ENCODE measurements around the gene TMEM184A. TPM values are rescaled to one million over a fixed set of nuclear protein-coding genes. Genes with fewer than 3 reads are reported as not detected.

The TMEM184A gene
- total and polyA plus RNA-seq, 2 of the 8 experiments (the other 6 are each of a cell fraction or from before 2014, with no cell fraction given) = 1.8 to 2.1 TPM

DNA sequence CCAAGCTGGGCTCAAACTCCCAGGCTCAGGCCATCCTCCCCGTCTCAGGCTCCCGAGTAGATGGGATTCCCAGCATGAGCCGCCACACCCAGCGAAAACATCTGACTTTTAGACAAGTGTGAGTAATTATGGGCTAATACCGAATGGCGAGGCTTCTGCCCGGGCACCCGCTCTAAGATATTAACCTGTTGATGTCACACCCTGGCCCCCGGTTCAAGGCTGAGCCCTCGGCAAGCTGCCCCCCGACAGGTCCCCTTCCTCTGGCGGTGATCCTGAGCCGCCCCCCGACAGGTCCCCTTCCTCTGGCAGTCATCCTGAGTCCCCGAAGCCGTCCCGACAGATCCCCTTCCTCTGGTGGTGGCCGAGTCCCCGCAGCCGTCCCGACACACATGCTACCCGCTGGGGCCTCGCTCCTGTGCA, 8.6 kb upstream of the TMEM184A start:
- Histone ChIP-seq H2AK5ac (ENCODE audit: low read depth, low read length) (no peak overlapping the region), H3K56ac (replicated peaks; ENCODE audit: insufficient read length, low read depth, low read length) (no peak overlapping the region), H3K23me2 (ENCODE audit: low read depth, low read length) (no peaks in the 10 kb centered on the region; the same call in 1 of the 2 replicates), H4K8ac (ENCODE audit: extremely low read depth, insufficient read depth, low read length) (peak overlapping the region; percentile 83; the same call in 1 of the 2 replicates), H3K4me2 (ENCODE audit: insufficient read depth in 1 of 2, low read depth in 2 of 2, low read length in 2 of 2) (no peak overlapping the region), H3K27ac (ENCODE audit: low read depth, low read length) (no peak overlapping the region), H3K14ac (ENCODE audit: insufficient read length) (no peak overlapping the region), H4K91ac (replicated peaks; ENCODE audit: insufficient read length, low read length) (no peak overlapping the region), H3K9ac (replicated peaks in 1 of 4; ENCODE audit: extremely low read depth in 1 of 4, low read depth in 3 of 4, low read length in 3 of 4) (no peak overlapping the region), H2BK12ac (ENCODE audit: low read depth, low read length) (no peak overlapping the region), H2BK15ac (ENCODE audit: low read length) (no peak overlapping the region), H3K9me3 (ENCODE audit: insufficient read depth in 2 of 2, low read depth in 1 of 2, low read length in 1 of 2) (no peaks in the 10 kb centered on the region), H3K36me3 (ENCODE audit: control insufficient read depth in 2 of 4, insufficient read depth in 4 of 4, low read length in 3 of 4) (peaks cover 0 to 15% (median 3%) of the 10 kb centered on the region in 4 experiments; a peak in 3 of 8 replicates), H2BK120ac (replicated peaks; ENCODE audit: low read depth, low read length) (no peak overlapping the region), H3K4ac (replicated peaks; ENCODE audit: insufficient read length, low read depth, low read length) (no peak overlapping the region), H3K4me1 (replicated peaks in 1 of 4; ENCODE audit: control insufficient read depth in 3 of 4, insufficient read depth in 4 of 4, low read length in 3 of 4) (peaks cover 0 to 17% (median 10%) of the 10 kb centered on the region in 4 experiments; a peak in 5 of 7 replicates), H3K4me3 (ENCODE audit: extremely low read depth in 1 of 4, insufficient read depth in 2 of 4, low read depth in 3 of 4, low read length in 4 of 4) (no peak overlapping the region), H2AFZ (ENCODE audit: low read length) (no peak overlapping the region), H3K18ac (ENCODE audit: extremely low read depth, low read length) (no peak overlapping the region; the same call in 1 of the 2 replicates), H3K27me3 (replicated peaks in 1 of 4; ENCODE audit: control insufficient read depth in 3 of 4, extremely low read depth in 1 of 4, insufficient read depth in 3 of 4, low read length in 3 of 4) (no peaks in the 10 kb centered on the region; a peak in 2 of 7 replicates), H3K79me2 (ENCODE audit: control insufficient read depth in 1 of 2, insufficient read depth in 2 of 2, low read length in 2 of 2) (no peaks in the 10 kb centered on the region), H4K20me1 (replicated peaks in 1 of 2; ENCODE audit: control insufficient read depth in 1 of 2, insufficient read depth in 2 of 2, low read length in 2 of 2) (no peaks in the 10 kb centered on the region), H3K23ac (ENCODE audit: insufficient read length) (no peak overlapping the region), H2BK5ac (ENCODE audit: low read depth, low read length) (no peak overlapping the region), H3K79me1 (ENCODE audit: low read depth, low read length) (no peaks in the 10 kb centered on the region; the same call in 1 of the 2 replicates), H4K5ac (ENCODE audit: insufficient read length, low read depth, low read length) (no peak overlapping the region), H2BK20ac (ENCODE audit: low read length) (no peak overlapping the region)
- CTCF ChIA-PET (ENCODE audit: partially characterized antibody) = no interaction called here
- 83% methylated on average over 14 of the region's 23 CpGs; no CpG with 5 or more reads in 1 of the 2 experiments for WGBS, 2 experiments (ENCODE audit: extremely low coverage in 1 of 2, insufficient coverage in 1 of 2, insufficient read length in 1 of 2, insufficient replicate concordance in 2 of 2, low coverage in 1 of 2, low lambda C conversion rate in 2 of 2, missing lambda C conversion rate in 1 of 2)
- no peak for FAIRE-seq
- POLR2A ChIA-PET (ENCODE audit: partially characterized antibody) = interaction anchor here (1.6 kb wide), 1 partner anchor 10 kb away, joined by 3 read pairs; no protein-coding TSS in a partner anchor
- TF ChIP-seq JUND (IDR thresholded peaks at IDR 0.05; ENCODE audit: low read length) = no peak
- TF ChIP-seq RNF2 (IDR thresholded peaks at IDR 0.05; ENCODE audit: borderline replicate concordance, low read depth, low read length, missing control alignments, poor library complexity, severe bottlenecking) = no peak
- no peak for TF ChIP-seq KDM5A (IDR thresholded peaks at IDR 0.05; ENCODE audit: low read length)
- TF ChIP-seq POLR2AphosphoS5 (IDR thresholded peaks at IDR 0.05; ENCODE audit: low read depth, low read length) = no peak
- TF ChIP-seq HDAC2 (IDR thresholded peaks at IDR 0.05; ENCODE audit: borderline replicate concordance in 1 of 2, low read depth in 2 of 2, low read length in 2 of 2) = no peak
- TF ChIP-seq EZH2 (IDR thresholded peaks at IDR 0.05; ENCODE audit: low read depth, low read length, severe bottlenecking) = no peak
- TF ChIP-seq BRCA1 (IDR thresholded peaks at IDR 0.05; ENCODE audit: low read depth, low read length) = no peak
- TF ChIP-seq TAF7 (optimal IDR thresholded peaks at IDR 0.05; ENCODE audit: borderline replicate concordance, low read depth, low read length) = no peak
- no peak for TF ChIP-seq SP4 (IDR thresholded peaks at IDR 0.05; ENCODE audit: low read length)
- no peak for TF ChIP-seq MAFK (IDR thresholded peaks at IDR 0.05; ENCODE audit: low read depth, low read length)
- no peak for TF ChIP-seq CBX5 (IDR thresholded peaks at IDR 0.05; ENCODE audit: low read depth, low read length)
- no peak for DNase-seq (ENCODE audit: low read depth in 1 of 2, low spot score in 2 of 2)
